ENCODE measurements around the gene ABCA13. TPM values are rescaled to one million over a fixed set of nuclear protein-coding genes. Genes with fewer than 3 reads are reported as not detected.

The ABCA13 gene
- total and polyA plus RNA-seq, 8 donors = under 0.01 to 1.5 (median 0.32) TPM

- intact Hi-C loops (cut with DNase I) = no loop called here
- Histone ChIP-seq H3K9me3 (no peaks in the 10 kb centered on the region), H3K4me3 (no peak overlapping the region), H3K36me3 (no peaks in the 10 kb centered on the region), H3K27me3 (no peaks in the 10 kb centered on the region), H3K27ac (no peak overlapping the region), H3K4me1 (no peaks in the 10 kb centered on the region)
- DNase-seq (no peak), FAIRE-seq (no peak), ATAC-seq (no peak)
- WGBS, 2 donors = 17 to 28% methylated on average over 2 of the region's 2 CpGs
- TF ChIP-seq, protein P1, sequence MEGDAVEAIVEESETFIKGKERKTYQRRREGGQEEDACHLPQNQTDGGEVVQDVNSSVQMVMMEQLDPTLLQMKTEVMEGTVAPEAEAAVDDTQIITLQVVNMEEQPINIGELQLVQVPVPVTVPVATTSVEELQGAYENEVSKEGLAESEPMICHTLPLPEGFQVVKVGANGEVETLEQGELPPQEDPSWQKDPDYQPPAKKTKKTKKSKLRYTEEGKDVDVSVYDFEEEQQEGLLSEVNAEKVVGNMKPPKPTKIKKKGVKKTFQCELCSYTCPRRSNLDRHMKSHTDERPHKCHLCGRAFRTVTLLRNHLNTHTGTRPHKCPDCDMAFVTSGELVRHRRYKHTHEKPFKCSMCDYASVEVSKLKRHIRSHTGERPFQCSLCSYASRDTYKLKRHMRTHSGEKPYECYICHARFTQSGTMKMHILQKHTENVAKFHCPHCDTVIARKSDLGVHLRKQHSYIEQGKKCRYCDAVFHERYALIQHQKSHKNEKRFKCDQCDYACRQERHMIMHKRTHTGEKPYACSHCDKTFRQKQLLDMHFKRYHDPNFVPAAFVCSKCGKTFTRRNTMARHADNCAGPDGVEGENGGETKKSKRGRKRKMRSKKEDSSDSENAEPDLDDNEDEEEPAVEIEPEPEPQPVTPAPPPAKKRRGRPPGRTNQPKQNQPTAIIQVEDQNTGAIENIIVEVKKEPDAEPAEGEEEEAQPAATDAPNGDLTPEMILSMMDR (IDR thresholded peaks at IDR 0.05) = no peak
Measured at GRCh38 chr7:48300301-48300700, 129.0 kb downstream of the ABCA13 start.

DNA sequence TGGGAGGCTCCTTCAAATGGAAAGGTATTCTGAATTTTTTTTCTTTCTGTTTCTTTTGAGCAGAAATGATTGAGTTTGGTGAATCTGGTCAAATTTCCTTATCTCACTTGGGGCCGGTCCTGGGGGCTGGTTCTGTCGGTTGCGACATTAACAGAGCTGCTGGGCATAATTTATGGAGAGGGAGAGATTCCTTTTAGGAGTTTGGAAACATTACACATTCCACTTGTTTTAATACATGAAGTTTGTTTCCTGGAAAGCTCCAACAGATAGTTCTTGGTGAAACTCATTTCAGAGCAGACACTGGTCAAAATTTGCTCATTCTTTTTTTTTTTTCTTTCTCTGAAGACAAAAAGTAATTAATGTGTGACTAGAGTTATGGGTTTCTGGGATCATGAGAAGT is 129.9 kb downstream of the ABCA13 start:
- no peak for ATAC-seq
- intact Hi-C loops (cut with DNase I) = no loop called here
- DNase-seq = no peak
- TF ChIP-seq, protein P1 (IDR thresholded peaks at IDR 0.05) = no peak
- no peaks in the 10 kb centered on the region for H3K36me3 ChIP-seq
- 25 to 30% methylated on average over 3 of the region's 3 CpGs for WGBS, 2 donors
- FAIRE-seq = no peak
- no peaks in the 10 kb centered on the region for H3K27me3 ChIP-seq
- no peak overlapping the region for H3K4me3 ChIP-seq
- no peak overlapping the region for H3K27ac ChIP-seq
- H3K9me3 ChIP-seq = no peaks in the 10 kb centered on the region
- no peaks in the 10 kb centered on the region for H3K4me1 ChIP-seq

DNA sequence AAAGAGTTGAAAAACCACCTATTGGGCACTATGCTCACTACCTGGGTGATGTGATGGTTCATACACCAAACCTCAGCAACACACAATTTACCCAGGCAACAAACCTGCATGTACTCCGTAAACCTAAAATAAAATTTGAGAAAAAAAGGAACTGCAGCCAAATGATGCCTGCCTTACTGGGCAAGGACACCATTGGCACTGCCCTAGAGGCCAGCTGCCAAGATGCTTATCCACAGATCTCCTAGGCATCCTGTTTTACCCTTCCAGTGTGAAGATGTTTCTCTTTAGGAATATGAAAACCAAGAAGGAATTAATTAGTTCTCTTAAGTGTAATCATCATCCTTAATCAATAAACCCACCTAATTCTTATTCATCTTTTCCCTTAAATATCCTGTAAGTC is 133.4 kb downstream of the ABCA13 start:
- FAIRE-seq (no peak), ATAC-seq (no peak), DNase-seq (no peak)
- TF ChIP-seq, protein P1 (IDR thresholded peaks at IDR 0.05) = no peak
- Histone ChIP-seq H3K36me3 (no peaks in the 10 kb centered on the region), H3K27ac (no peak overlapping the region), H3K9me3 (no peaks in the 10 kb centered on the region), H3K27me3 (no peaks in the 10 kb centered on the region), H3K4me3 (no peak overlapping the region), H3K4me1 (no peaks in the 10 kb centered on the region)
- intact Hi-C loops (cut with DNase I) = no loop called here
- WGBS, 2 donors = 83 to 84% methylated on average over 1 of the region's 1 CpG

DNA sequence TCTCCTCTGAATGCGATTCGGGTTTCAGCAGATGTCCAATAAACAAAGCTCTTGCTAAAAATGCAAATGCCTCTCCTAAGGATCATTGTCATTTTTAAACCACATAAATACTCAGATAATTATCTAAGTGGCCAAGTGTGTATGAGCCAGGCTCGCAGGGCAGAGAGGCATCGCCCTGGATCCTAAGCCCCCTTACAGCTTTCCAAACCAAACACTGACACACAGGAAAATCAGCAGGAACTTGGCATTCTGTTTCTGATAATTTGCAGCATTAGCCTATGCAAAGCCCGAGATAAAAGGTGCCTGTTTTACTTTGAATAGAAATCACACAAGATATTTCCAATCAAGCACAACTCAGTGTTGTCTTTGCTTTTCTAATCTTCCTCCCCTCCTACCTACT is 134.4 kb downstream of the ABCA13 start:
- TF ChIP-seq, protein P1 (IDR thresholded peaks at IDR 0.05) = no peak
- 57 to 65% methylated on average over 5 of the region's 5 CpGs for WGBS, 2 donors
- no peak for ATAC-seq
- DNase-seq = no peak
- Histone ChIP-seq H3K27ac (no peak overlapping the region), H3K36me3 (no peaks in the 10 kb centered on the region), H3K9me3 (no peaks in the 10 kb centered on the region), H3K27me3 (no peaks in the 10 kb centered on the region), H3K4me1 (no peaks in the 10 kb centered on the region), H3K4me3 (no peak overlapping the region)
- FAIRE-seq = no peak
- intact Hi-C loops (cut with DNase I) = no loop called here

GRCh38 chr7:48307041-48307714 is 135.9 kb downstream of the ABCA13 start:
- Histone ChIP-seq H3K36me3 (no peaks in the 10 kb centered on the region), H3K4me3 (no peak overlapping the region), H3K4me1 (no peaks in the 10 kb centered on the region), H3K9me3 (no peaks in the 10 kb centered on the region), H3K27me3 (no peaks in the 10 kb centered on the region), H3K27ac (no peak overlapping the region)
- intact Hi-C loops (cut with DNase I) = no loop called here
- DNase-seq (no peak), ATAC-seq (no peak), FAIRE-seq (no peak)
- WGBS, 2 donors = 71 to 78% methylated on average over 4 of the region's 4 CpGs
- TF ChIP-seq, protein P1 (IDR thresholded peaks at IDR 0.05) = no peak

Data from pancreas (tissue), 10 donors.